Iris pigment epithelial cell (primary cell): ENCODE measurements around the gene NLGN3.

Source experiments
- DNase-seq: peaks from one replicate; pipeline ENCODE4 v3.0.0-alpha.2; 2011; ENCODE audit warnings: low read depth

The NLGN3 gene

GRCh38 chrX:71144651-71145050, at the start of gene NLGN3:
TSS of gene NLGN3 (plus strand) at chrX:71144841. CDS start at chrX:71147750, 2,909 bp downstream.
- DNase-seq: no peak

- no peak for DNase-seq
Observed at GRCh38 chrX:71095033-71095432, 49.6 kb upstream of the NLGN3 start.

- peak; percentile 84 for DNase-seq
Observed at GRCh38 chrX:71095555-71095980, 49.1 kb upstream of the NLGN3 start, which contains the start of gene FOXO4. TSS of gene FOXO4 (plus strand) at chrX:71095851. CDS start at chrX:71096529, 678 bp downstream.

- DNase-seq: no peak
Observed at GRCh38 chrX:71095981-71096759, 48.5 kb upstream of the NLGN3 start.

- DNase-seq: no peak
Observed at GRCh38 chrX:71096760-71097032, 47.9 kb upstream of the NLGN3 start.

- peak; percentile 39 for DNase-seq
Observed at GRCh38 chrX:71098302-71098701, 46.3 kb upstream of the NLGN3 start.

- no peak for DNase-seq
Observed at GRCh38 chrX:71098951-71099506, 45.6 kb upstream of the NLGN3 start.

GRCh38 chrX:71099736-71100135, 44.9 kb upstream of the NLGN3 start:
- DNase-seq: no peak

GRCh38 chrX:71100581-71101505, 43.8 kb upstream of the NLGN3 start:
- no peak for DNase-seq

GRCh38 chrX:71102292-71102691, 42.3 kb upstream of the NLGN3 start:
- DNase-seq: no peak

GRCh38 chrX:71103110-71103983, 41.3 kb upstream of the NLGN3 start:
- no peak for DNase-seq

GRCh38 chrX:71105628-71106027, 39.0 kb upstream of the NLGN3 start:
- no peak for DNase-seq

- no peak for DNase-seq
Observed at GRCh38 chrX:71106427-71106826, 38.2 kb upstream of the NLGN3 start, which contains the start of gene CXorf65. TSS of gene CXorf65 (minus strand) at chrX:71106740. CDS start at chrX:71106556, 184 bp downstream.

- DNase-seq: no peak
Observed at GRCh38 chrX:71107245-71107644, 37.4 kb upstream of the NLGN3 start.

GRCh38 chrX:71107762-71108360, 36.8 kb upstream of the NLGN3 start:
- no peak for DNase-seq

GRCh38 chrX:71109051-71109450, 35.6 kb upstream of the NLGN3 start:
- no peak for DNase-seq

- DNase-seq: no peak
Observed at GRCh38 chrX:71111141-71111843, 33.3 kb upstream of the NLGN3 start, which contains the start of gene IL2RG. TSS of gene IL2RG (minus strand) at chrX:71111577. CDS start at chrX:71111539, 38 bp downstream.

GRCh38 chrX:71111921-71112431, 32.7 kb upstream of the NLGN3 start:
- DNase-seq: no peak

GRCh38 chrX:71117358-71117757, 27.3 kb upstream of the NLGN3 start:
- no peak for DNase-seq
